H9 (cell line): Measurements from ENCODE around the gene H6PD. TPM values are rescaled to one million over a fixed set of nuclear protein-coding genes. Genes with fewer than 3 reads are reported as not detected.

Source experiments
- DNase-seq: peaks from one replicate; pipeline ENCODE4 v3.0.0-alpha.2; 2017
- H2AFZ ChIP-seq: one replicate; pipeline ENCODE4 v1.6.1; 2013; ENCODE audit warnings: mild to moderate bottlenecking, low read length, control low read depth, moderate library complexity
- H2AK5ac ChIP-seq: 2 replicates; pipeline ENCODE4 v1.6.1; 2013; ENCODE audit warnings: low read length, control low read depth, mixed read lengths; ENCODE audit not compliant: insufficient read length
- H2BK120ac ChIP-seq: one replicate; pipeline ENCODE4 v1.6.1; 2013; ENCODE audit warnings: low read depth, mild to moderate bottlenecking, low read length, control low read depth, inconsistent platforms; ENCODE audit not compliant: poor library complexity, severe bottlenecking
- H2BK12ac ChIP-seq: 2 replicates; pipeline ENCODE4 v1.6.1; 2013; ENCODE audit warnings: low read length, control low read depth, mixed read lengths, low read depth; ENCODE audit not compliant: insufficient read length
- H2BK15ac ChIP-seq: 2 replicates; pipeline ENCODE4 v1.6.1; 2013; ENCODE audit warnings: low read depth, low read length, control low read depth
- H2BK20ac ChIP-seq: one replicate; pipeline ENCODE4 v1.6.1; 2013; ENCODE audit warnings: low read depth, mild to moderate bottlenecking, low read length, control low read depth, inconsistent platforms; ENCODE audit not compliant: poor library complexity, severe bottlenecking
- H2BK5ac ChIP-seq: 2 replicates; pipeline ENCODE4 v1.6.1; 2013; ENCODE audit warnings: low read length, control low read depth, mixed read lengths; ENCODE audit not compliant: insufficient read length
- H3K14ac ChIP-seq: 2 replicates; pipeline ENCODE4 v1.6.1; 2013; ENCODE audit warnings: low read length, control low read depth; ENCODE audit not compliant: insufficient read depth
- H3K18ac ChIP-seq: 2 replicates; pipeline ENCODE4 v1.6.1; 2013; ENCODE audit warnings: low read depth, mild to moderate bottlenecking, mixed read lengths, low read length, control low read depth; ENCODE audit not compliant: insufficient read length
- H3K23ac ChIP-seq: 2 replicates; pipeline ENCODE4 v1.6.1; 2013; ENCODE audit warnings: low read length, control low read depth, mixed read lengths, low read depth; ENCODE audit not compliant: insufficient read length
- H3K23me2 ChIP-seq: 2 replicates; pipeline ENCODE4 v1.6.1; 2013; ENCODE audit warnings: low read depth, mild to moderate bottlenecking, mixed read lengths, low read length, control low read depth; ENCODE audit not compliant: insufficient read length, poor library complexity, severe bottlenecking
- H3K27ac ChIP-seq: 2 replicates; pipeline ENCODE4 v1.5.1; 2013; ENCODE audit warnings: low read length, control low read depth, mixed read lengths, low read depth; ENCODE audit not compliant: insufficient read length
- H3K27me3 ChIP-seq: 2 replicates; pipeline ENCODE4 v1.6.1; 2013; ENCODE audit warnings: low read length, control low read depth, inconsistent platforms; ENCODE audit not compliant: insufficient read depth
- H3K4ac ChIP-seq: 2 replicates; pipeline ENCODE4 v1.6.1; 2013; ENCODE audit warnings: low read depth, mild to moderate bottlenecking, control low read depth, inconsistent platforms, low read length, moderate library complexity
- H3K4me1 ChIP-seq: 2 replicates; pipeline ENCODE4 v1.6.1; 2013; ENCODE audit warnings: low read length, control low read depth, inconsistent platforms; ENCODE audit not compliant: insufficient read depth
- H3K4me2 ChIP-seq: 2 replicates; pipeline ENCODE4 v1.6.1; 2013; ENCODE audit warnings: low read length, control low read depth, mixed read lengths; ENCODE audit not compliant: insufficient read length, insufficient read depth
- H3K56ac ChIP-seq: 2 replicates; pipeline ENCODE4 v1.6.1; 2013; ENCODE audit warnings: low read depth, mild to moderate bottlenecking, mixed read lengths, low read length, control low read depth; ENCODE audit not compliant: insufficient read length
- H3K79me1 ChIP-seq: 2 replicates; pipeline ENCODE4 v1.6.1; 2013; ENCODE audit warnings: low read depth, mild to moderate bottlenecking, moderate library complexity, low read length, control low read depth, inconsistent platforms; ENCODE audit not compliant: insufficient read depth, poor library complexity, severe bottlenecking
- H3K79me2 ChIP-seq: 2 replicates; pipeline ENCODE4 v1.6.1; 2013; ENCODE audit warnings: low read length, control low read depth, inconsistent platforms; ENCODE audit not compliant: insufficient read depth
- H3K9ac ChIP-seq: 2 replicates; pipeline ENCODE4 v1.6.1; 2013; ENCODE audit warnings: low read length, control low read depth, mixed read lengths; ENCODE audit not compliant: insufficient read length; ENCODE audit errors: extremely low read depth
- H3K9me3 ChIP-seq: one replicate; pipeline ENCODE4 v1.6.1; 2013; ENCODE audit warnings: low read depth, low read length, inconsistent platforms; ENCODE audit not compliant: control insufficient read depth
- H3T11ph ChIP-seq: one replicate; pipeline ENCODE4 v1.6.1; 2013; ENCODE audit warnings: mild to moderate bottlenecking, low read length, control low read depth, inconsistent platforms
- H4K20me1 ChIP-seq: one replicate; pipeline ENCODE4 v1.6.1; 2013; ENCODE audit not compliant: control insufficient read depth, insufficient read length, insufficient read depth
- H4K5ac ChIP-seq: 2 replicates; pipeline ENCODE4 v1.6.1; 2013; ENCODE audit warnings: low read depth, mild to moderate bottlenecking, mixed read lengths, low read length, control low read depth; ENCODE audit not compliant: insufficient read length
- H4K8ac ChIP-seq: replicated peaks from 2 replicates; pipeline ENCODE4 v1.6.1; 2013; ENCODE audit warnings: low read length, control low read depth, mixed read lengths, low read depth; ENCODE audit not compliant: insufficient read length
- H4K91ac ChIP-seq: 2 replicates; pipeline ENCODE4 v1.6.1; 2013; ENCODE audit warnings: low read depth, mild to moderate bottlenecking, moderate library complexity, mixed read lengths, low read length, control low read depth; ENCODE audit not compliant: insufficient read length
- H3K27ac Mint-ChIP-seq, 3 experiments: 2 replicates in 2 of 3; 3 replicates in 1 of 3; pipeline ENCODE4 v1.8.0; 2020 to 2021; ENCODE audit warnings: mixed read lengths in 3 of 3, mild to moderate bottlenecking in 1 of 3, moderate library complexity in 1 of 3
- H3K27me3 Mint-ChIP-seq: 2 replicates; pipeline ENCODE4 v1.8.0; 2021; ENCODE audit warnings: low read depth, mild to moderate bottlenecking, moderate library complexity, mixed read lengths
- H3K36me3 Mint-ChIP-seq, 3 experiments: 2 replicates in 2 of 3; 3 replicates in 1 of 3; pipeline ENCODE4 v1.8.0; 2020 to 2021; ENCODE audit warnings: low read depth in 3 of 3, mixed read lengths in 3 of 3; ENCODE audit not compliant: insufficient read depth in 1 of 3
- H3K4me1 Mint-ChIP-seq, 2 experiments: 2 replicates each; pipeline ENCODE4 v1.8.0; 2020; ENCODE audit warnings: mixed read lengths in 2 of 2
- H3K4me3 Mint-ChIP-seq, 2 experiments: 2 replicates in 1 of 2; 3 replicates in 1 of 2; pipeline ENCODE4 v1.8.0; 2020 to 2021; ENCODE audit warnings: mild to moderate bottlenecking in 2 of 2, mixed read lengths in 2 of 2, moderate library complexity in 1 of 2
- H3K9me3 Mint-ChIP-seq, 2 experiments: 2 replicates in 1 of 2; 3 replicates in 1 of 2; pipeline ENCODE4 v1.8.0; 2020; ENCODE audit warnings: mild to moderate bottlenecking in 2 of 2, mixed read lengths in 2 of 2, moderate library complexity in 1 of 2
- CTCF ChIP-seq: fragments of 200-600 bp; sonication (generic); conservative IDR thresholded peaks from 3 replicates; pipeline ENCODE4 v1.8.0; 2021; ENCODE audit warnings: antibody characterized with exemption, mild to moderate bottlenecking
- WGBS: extraction: QIAGEN DNeasy Blood & Tissue Kit; methylation state at CpG from one replicate; pipeline ENCODE4 v1.1.7; 2013; ENCODE audit warnings: missing lambda C conversion rate, low lambda C conversion rate, mixed read lengths; ENCODE audit not compliant: insufficient read length; ENCODE audit errors: extremely low coverage; 5-methylcytosine and 5-hydroxymethylcytosine counted together
- total RNA-seq: library from RNA; stranded (reverse); gene quantifications from 2 replicates; pipeline ENCODE4 v1.2.1, GENCODE V29; 2021

H6PD gene
- total RNA-seq, 1 experiment from 2014 or later: 7.9 TPM

DNA sequence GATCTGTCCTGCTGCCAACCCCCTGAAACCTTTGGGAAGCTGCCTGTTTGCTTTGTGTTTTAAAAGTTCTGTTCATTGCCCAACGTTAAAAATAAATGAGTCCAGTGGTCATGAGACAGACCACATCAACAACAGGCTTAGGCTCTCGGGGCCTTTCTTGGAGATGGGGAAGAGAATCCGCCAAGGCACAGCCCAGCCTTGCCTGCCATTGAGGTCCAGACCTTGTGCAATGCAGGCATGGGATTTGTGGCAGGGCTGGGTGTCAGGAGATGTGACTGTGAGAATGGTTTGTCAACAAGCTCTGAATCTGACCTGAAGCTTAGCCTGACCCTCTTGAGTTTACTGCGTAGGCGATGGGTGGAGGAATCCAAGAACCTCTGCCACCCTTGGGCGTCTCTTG lies 62.3 kb downstream of the H6PD start:
- no peak overlapping the region for H2AK5ac ChIP-seq
- no peak for DNase-seq
- no peak overlapping the region for H2BK120ac ChIP-seq
- H4K20me1 ChIP-seq: no peaks in the 10 kb centered on the region
- no peaks in the 10 kb centered on the region for H3K9me3 Mint-ChIP-seq
- no peak overlapping the region for H2BK12ac ChIP-seq
- no peak overlapping the region for H3K4me3 Mint-ChIP-seq
- H3K14ac ChIP-seq: no peak overlapping the region
- H3K4me2 ChIP-seq: no peak overlapping the region
- no peak overlapping the region for H4K8ac ChIP-seq
- H3K36me3 Mint-ChIP-seq: no peaks in the 10 kb centered on the region
- H2AFZ ChIP-seq: no peak overlapping the region
- no peak overlapping the region for H4K5ac ChIP-seq
- no CpG with 5 or more reads among the region's 6 CpGs for WGBS
- no peaks in the 10 kb centered on the region for H3K9me3 ChIP-seq
- H3T11ph ChIP-seq: no peak overlapping the region
- no peak overlapping the region for H2BK15ac ChIP-seq
- no peak overlapping the region for H2BK20ac ChIP-seq
- H3K23me2 ChIP-seq: peaks cover 9% of the 10 kb centered on the region
- peaks cover 8 to 10% of the 10 kb centered on the region in 2 experiments for H3K4me1 Mint-ChIP-seq
- H3K79me1 ChIP-seq: no peaks in the 10 kb centered on the region
- TF ChIP-seq CTCF: no peak
- no peak overlapping the region for H3K27ac ChIP-seq
- no peaks in the 10 kb centered on the region for H3K79me2 ChIP-seq
- no peak overlapping the region for H3K9ac ChIP-seq
- H3K27me3 ChIP-seq: peaks cover 7% of the 10 kb centered on the region; the same call in 1 of the 2 replicates
- no peak overlapping the region for H3K23ac ChIP-seq
- H3K4me1 ChIP-seq: no peaks in the 10 kb centered on the region
- H3K27ac Mint-ChIP-seq: no peak overlapping the region
- peaks cover 12% of the 10 kb centered on the region for H3K27me3 Mint-ChIP-seq
- H2BK5ac ChIP-seq: no peak overlapping the region
- H3K56ac ChIP-seq: no peak overlapping the region
- H3K18ac ChIP-seq: no peak overlapping the region
- no peak overlapping the region for H3K4ac ChIP-seq
- no peak overlapping the region for H4K91ac ChIP-seq
